GM12878 (cell line): ENCODE results near the gene IL20RA. TPM values are rescaled to one million over a fixed set of nuclear protein-coding genes. Genes with fewer than 3 reads are reported as not detected.

Source experiments
- ATAC-seq: fragments of 200-7000 bp; cut with Tn5 transposase; 3 replicates; pipeline ENCODE4 v1.9.1; 2020; ENCODE audit warnings: mild to moderate bottlenecking, moderate library complexity
- BruUV-seq: library from RNA; stranded (reverse); fragments of 400-500 nt; replicated peaks from 2 replicates; lab custom pipeline; 2021; lab: Mats Ljungman, UMichigan
- CTCF ChIA-PET: fragments of 300-600 bp; sonication (Branson Sonifier 250); formaldehyde crosslinking; extraction: SDS; loops from one replicate; lab custom pipeline; 2021; ENCODE audit warnings: inconsistent platforms; lab: Yijun Ruan, JAX
- POLR2A ChIA-PET: fragments of 350-600 bp; formaldehyde crosslinking; extraction: SDS; loops from one replicate; lab custom pipeline; 2021; ENCODE audit warnings: inconsistent platforms; lab: Charles Lee
- RAD21 ChIA-PET: fragments of 300-600 bp; sonication (Branson Sonifier 250); formaldehyde crosslinking; loops from one replicate; lab custom pipeline; 2023; ENCODE audit warnings: antibody characterized with exemption; ENCODE audit not compliant: unreplicated experiment; lab: Charles Lee
- SMC1A ChIA-PET: fragments of 300-600 bp; sonication (Branson Sonifier 250); formaldehyde crosslinking; loops from one replicate; lab custom pipeline; 2023; ENCODE audit not compliant: unreplicated experiment, uncharacterized antibody; lab: Charles Lee
- DNase-seq: peaks from one replicate; pipeline ENCODE4 v3.0.0-alpha.2; 2011; ENCODE audit warnings: low read depth, low spot score
- FAIRE-seq: peaks from 3 replicates; lab custom pipeline; 2011; peaks lifted over from hg19 to GRCh38; lab: Jason Lieb, UNC
- H2AFZ ChIP-seq: 2 replicates; pipeline ENCODE4 v1.6.0; 2011; ENCODE audit warnings: low read depth, low read length, control low read depth; ENCODE audit not compliant: control insufficient read depth
- H3K27ac ChIP-seq: 2 replicates; pipeline ENCODE4 v1.5.1; 2011; ENCODE audit warnings: control low read depth; ENCODE audit not compliant: control insufficient read depth, insufficient read depth
- H3K27me3 ChIP-seq, 2 experiments: replicated peaks in 1 of 2; 2 replicates each; pipeline versions ENCODE4 v1.6.0 to v1.6.1; 2011; ENCODE audit warnings: low read length in 1 of 2; ENCODE audit not compliant: control insufficient read depth in 2 of 2, insufficient read depth in 2 of 2
- H3K36me3 ChIP-seq, 2 experiments: 2 replicates each; pipeline ENCODE4 v1.5.1; 2011; ENCODE audit warnings: low read length in 1 of 2; ENCODE audit not compliant: control insufficient read depth in 2 of 2, insufficient read depth in 2 of 2
- H3K4me1 ChIP-seq: 2 replicates; pipeline ENCODE4 v1.6.1; 2011; ENCODE audit warnings: mild to moderate bottlenecking, low read length, moderate library complexity, mixed read lengths; ENCODE audit not compliant: control insufficient read depth, insufficient read depth
- H3K4me2 ChIP-seq: 2 replicates; pipeline ENCODE4 v1.6.0; 2011; ENCODE audit warnings: control low read depth; ENCODE audit not compliant: control insufficient read depth, insufficient read depth
- H3K4me3 ChIP-seq: fragments of 200-600 bp; sonication (generic); 2 replicates; pipeline ENCODE4 v1.5.1; 2016
- H3K79me2 ChIP-seq: 2 replicates; pipeline ENCODE4 v1.6.0; 2011; ENCODE audit warnings: low read length; ENCODE audit not compliant: control insufficient read depth, insufficient read depth
- H3K9ac ChIP-seq: 2 replicates; pipeline ENCODE4 v1.8.0; 2011; ENCODE audit warnings: low read length, control low read depth, mixed read lengths; ENCODE audit not compliant: control insufficient read depth, insufficient read depth
- H3K9me3 ChIP-seq: replicated peaks from 3 replicates; pipeline ENCODE4 v1.5.1; 2011; ENCODE audit warnings: mild to moderate bottlenecking, low read length; ENCODE audit not compliant: control insufficient read depth, insufficient read depth
- H4K20me1 ChIP-seq: 2 replicates; pipeline ENCODE4 v1.6.0; 2011; ENCODE audit not compliant: control insufficient read depth, insufficient read depth
- ASH2L ChIP-seq: fragments of 300-600, 200-600 bp; sonication (generic); IDR thresholded peaks from 2 replicates; pipeline ENCODE4 v1.6.1; 2017; ENCODE audit warnings: low read depth, mild to moderate bottlenecking, borderline replicate concordance
- CEBPB ChIP-seq, 2 experiments: fragments of 150-350 bp in 1 of 2; IDR thresholded peaks; 2 replicates each; pipeline ENCODE4 v1.6.1; 2012 to 2014; ENCODE audit warnings: low read depth in 2 of 2, low read length in 2 of 2, borderline replicate concordance in 1 of 2, inconsistent platforms in 1 of 2
- E4F1 ChIP-seq: fragments of 450-650 bp; IDR thresholded peaks from 2 replicates; pipeline ENCODE4 v1.6.1; 2018; ENCODE audit warnings: borderline replicate concordance, mild to moderate bottlenecking; ENCODE audit not compliant: partially characterized antibody
- ESRRA ChIP-seq: IDR thresholded peaks from 2 replicates; pipeline ENCODE4 v1.6.1; 2012; ENCODE audit warnings: mild to moderate bottlenecking, low read length, improper control_type of control experiment
- ETV6 ChIP-seq, 2 experiments: fragments of 450-650 bp in 1 of 2; IDR thresholded peaks in 1 of 2; conservative IDR thresholded peaks in 1 of 2; 2 replicates each; pipeline ENCODE4 v1.6.1; 2014; ENCODE audit warnings: antibody characterized with exemption in 1 of 2, borderline replicate concordance in 1 of 2, low read depth in 1 of 2, mild to moderate bottlenecking in 1 of 2, moderate library complexity in 1 of 2
- FOXM1 ChIP-seq: IDR thresholded peaks from 2 replicates; pipeline ENCODE4 v1.6.1; 2012; ENCODE audit warnings: low read depth, mild to moderate bottlenecking, inconsistent platforms, low read length, moderate library complexity
- IKZF1 ChIP-seq: fragments of 450-650 bp; conservative IDR thresholded peaks from 2 replicates; pipeline ENCODE4 v1.6.1; 2017; ENCODE audit warnings: antibody characterized with exemption, mild to moderate bottlenecking
- JUND ChIP-seq: IDR thresholded peaks from 2 replicates; pipeline ENCODE4 v1.6.1; 2012; ENCODE audit warnings: low read depth, mild to moderate bottlenecking, low read length, improper control_type of control experiment, moderate library complexity
- MLLT1 ChIP-seq: fragments of 450-650 bp; IDR thresholded peaks from 2 replicates; pipeline ENCODE4 v1.6.1; 2016; ENCODE audit warnings: mild to moderate bottlenecking
- MYC ChIP-seq: IDR thresholded peaks from 2 replicates; pipeline ENCODE4 v1.6.1; 2011; ENCODE audit warnings: mild to moderate bottlenecking, low read length, moderate library complexity, inconsistent platforms; ENCODE audit not compliant: insufficient read depth, insufficient replicate concordance, insufficient read length, severe bottlenecking
- NFIC ChIP-seq: IDR thresholded peaks from 2 replicates; pipeline ENCODE4 v1.6.1; 2012; ENCODE audit warnings: low read depth, mild to moderate bottlenecking, inconsistent platforms, low read length, moderate library complexity
- RB1 ChIP-seq: fragments of 450-650 bp; formaldehyde crosslinking; IDR thresholded peaks from 2 replicates; pipeline ENCODE4 v1.6.1; 2017; ENCODE audit warnings: mild to moderate bottlenecking, borderline replicate concordance
- TCF7 ChIP-seq: IDR thresholded peaks from 2 replicates; pipeline ENCODE4 v1.6.1; 2014; ENCODE audit warnings: antibody characterized with exemption, borderline replicate concordance
- ZNF207 ChIP-seq: fragments of 450-650 bp; IDR thresholded peaks from 2 replicates; pipeline ENCODE4 v1.6.1; 2014; ENCODE audit warnings: antibody characterized with exemption, mild to moderate bottlenecking, borderline replicate concordance
- WGBS: methylation state at CpG from one replicate; pipeline ENCODE4 v1.1.6; 2016; ENCODE audit warnings: low lambda C conversion rate; ENCODE audit not compliant: insufficient replicate concordance, insufficient coverage; ENCODE audit errors: missing lambda C conversion rate; 5-methylcytosine and 5-hydroxymethylcytosine counted together
- in situ Hi-C: fragments of 300-500 bp; cut with MboI; formaldehyde crosslinking; loops from 9 replicates; pipeline ENCODE4 v1.14.3; 2018; ENCODE audit warnings: mixed read lengths
- intact Hi-C: fragments of 100-400 bp; cut with micrococcal nuclease; formaldehyde crosslinking; loops from one replicate; pipeline ENCODE4 v1.14.2; 2022; ENCODE audit not compliant: unreplicated experiment
- polyA plus RNA-seq, 11 experiments: library from polyadenylated mRNA; depleted of rRNA in 4 of 11; unstranded in 6 of 11; stranded (reverse) in 5 of 11; fragments of >200 nt; fragmentation: Nextera tagmentation in 4 of 11; fragmentation: Illumina TruSeq in 1 of 11; extraction: Ambion mirVana in 4 of 11; extraction: Trizol in 1 of 11; gene quantifications; 1 replicate in 1 of 11; 2 replicates in 10 of 11; pipeline versions ENCODE4 v1.2.1 to v1.2.3, GENCODE V29; 2011 to 2016; ENCODE audit warnings: inconsistent platforms in 2 of 11, missing spikeins in 2 of 11, low read depth in 1 of 11
- total RNA-seq, 4 experiments: library from RNA; depleted of rRNA in 3 of 4; stranded (reverse); fragments of >200 nt in 3 of 4; fragmentation: Illumina TruSeq in 1 of 4; extraction: Trizol in 1 of 4; gene quantifications; 2 replicates each; pipeline versions ENCODE4 v1.2.1 to v1.2.3, GENCODE V29; 2013 to 2021

Gene IL20RA
- total and polyA plus RNA-seq, 10 of the 15 experiments (the other 5 are each of a cell fraction or from before 2014, with no cell fraction given): 0.02 to 0.16 (median 0.09) TPM; not detected in 3

- no peak overlapping the region for H3K4me2 ChIP-seq
- no peak for DNase-seq
- ChIA-PET SMC1A (no interaction called here), RAD21 (no interaction called here), POLR2A (no interaction called here), CTCF (no interaction called here)
- H3K79me2 ChIP-seq: no peaks in the 10 kb centered on the region
- no peak for ATAC-seq
- H3K9me3 ChIP-seq: no peaks in the 10 kb centered on the region
- H2AFZ ChIP-seq: no peak overlapping the region
- peaks cover 0 to 2% of the 10 kb centered on the region in 2 experiments; a peak in 1 of 4 replicates for H3K27me3 ChIP-seq
- no peak overlapping the region for H3K27ac ChIP-seq
- WGBS: 45% methylated on average over 3 of the region's 3 CpGs
- H3K4me1 ChIP-seq: no peaks in the 10 kb centered on the region
- in situ Hi-C loops (no loop called here), intact Hi-C loops (no loop called here)
- no peak overlapping the region for H3K4me3 ChIP-seq
- no peaks in the 10 kb centered on the region for H3K36me3 ChIP-seq
- H3K9ac ChIP-seq: no peak overlapping the region
- no TSS peak for BruUV-seq
- FAIRE-seq: no peak
- TF ChIP-seq ESRRA (no peak), RB1 (no peak), ASH2L (no peak), MYC (no peak)
- H4K20me1 ChIP-seq: no peaks in the 10 kb centered on the region
Observed at GRCh38 chr6:137002505-137002904, 42.3 kb downstream of the IL20RA start.

GRCh38 chr6:137001977-137002302, 42.8 kb downstream of the IL20RA start:
- DNase-seq (no peak), ATAC-seq (no peak), FAIRE-seq (no peak)
- peaks cover 0 to 2% of the 10 kb centered on the region in 2 experiments; a peak in 1 of 4 replicates for H3K27me3 ChIP-seq
- in situ Hi-C loops (no loop called here), intact Hi-C loops (no loop called here)
- WGBS: 45% methylated on average over 7 of the region's 7 CpGs
- POLR2A ChIA-PET: no interaction called here
- no peak overlapping the region for H3K4me3 ChIP-seq
- RAD21 ChIA-PET: no interaction called here
- no peaks in the 10 kb centered on the region; the same call in 1 of the 2 replicates for H4K20me1 ChIP-seq
- H3K9ac ChIP-seq: no peak overlapping the region
- H3K4me2 ChIP-seq: no peak overlapping the region
- H3K36me3 ChIP-seq: no peaks in the 10 kb centered on the region
- H3K79me2 ChIP-seq: no peaks in the 10 kb centered on the region
- no peak overlapping the region for H2AFZ ChIP-seq
- no peaks in the 10 kb centered on the region for H3K4me1 ChIP-seq
- CTCF ChIA-PET: interaction anchor here (0.6 kb wide), 1 partner anchor 41 kb away, joined by 3 read pairs; no protein-coding TSS in a partner anchor
- no peak overlapping the region for H3K27ac ChIP-seq
- H3K9me3 ChIP-seq: no peaks in the 10 kb centered on the region
- SMC1A ChIA-PET: no interaction called here
- no TSS peak for BruUV-seq
- TF ChIP-seq TCF7 (no peak), ETV6 (conservative IDR thresholded peaks at IDR 0.05 in 1 of 2, IDR thresholded peaks at IDR 0.05 in 1 of 2; ENCODE audit: borderline replicate concordance in 1 of 2, low read depth in 1 of 2) (no peak), E4F1 (no peak), MLLT1 (no peak), CEBPB (IDR thresholded peaks at IDR 0.05; ENCODE audit: borderline replicate concordance in 1 of 2, low read depth in 2 of 2, low read length in 2 of 2) (no peak), JUND (no peak), IKZF1 (no peak), FOXM1 (no peak), ESRRA (no peak), NFIC (no peak), MYC (no peak), ZNF207 (no peak)
